GM15510 (cell line): ENCODE data around the gene JAK1.

Experiments used
- POLR2A ChIP-seq: IDR thresholded peaks from 3 replicates; pipeline ENCODE4 v1.6.1; 2011; ENCODE audit warnings: borderline replicate concordance; ENCODE audit not compliant: insufficient read length; ENCODE audit errors: extremely low read depth

JAK1 gene

GRCh38 chr1:64946916-64947315, 19.4 kb downstream of the JAK1 start:
- no peak for TF ChIP-seq POLR2A

GRCh38 chr1:64944913-64945312, 21.4 kb downstream of the JAK1 start:
- TF ChIP-seq POLR2A, result no peak

- no peak for TF ChIP-seq POLR2A
Measured at GRCh38 chr1:64942675-64943074, 23.7 kb downstream of the JAK1 start.

GRCh38 chr1:64942118-64942517, 24.2 kb downstream of the JAK1 start:
- no peak for TF ChIP-seq POLR2A

GRCh38 chr1:64941461-64942117, 24.8 kb downstream of the JAK1 start:
- TF ChIP-seq POLR2A, result no peak

- TF ChIP-seq POLR2A, result no peak
Measured at GRCh38 chr1:64940025-64940424, 26.3 kb downstream of the JAK1 start.

GRCh38 chr1:64938991-64939390, 27.4 kb downstream of the JAK1 start:
- no peak for TF ChIP-seq POLR2A

- TF ChIP-seq POLR2A, result no peak
Measured at GRCh38 chr1:64936956-64937355, 29.4 kb downstream of the JAK1 start.

GRCh38 chr1:64935551-64936155, 30.7 kb downstream of the JAK1 start:
- no peak for TF ChIP-seq POLR2A

- no peak for TF ChIP-seq POLR2A
Measured at GRCh38 chr1:64934878-64935275, 31.5 kb downstream of the JAK1 start.

GRCh38 chr1:64934115-64934877, 32.1 kb downstream of the JAK1 start:
- TF ChIP-seq POLR2A, result no peak

GRCh38 chr1:64933296-64934070, 32.9 kb downstream of the JAK1 start:
- no peak for TF ChIP-seq POLR2A

GRCh38 chr1:64932962-64933295, 33.4 kb downstream of the JAK1 start:
- no peak for TF ChIP-seq POLR2A

- TF ChIP-seq POLR2A, result no peak
Measured at GRCh38 chr1:64929221-64929620, 37.1 kb downstream of the JAK1 start.

- no peak for TF ChIP-seq POLR2A
Measured at GRCh38 chr1:64928325-64928724, 38.0 kb downstream of the JAK1 start.

GRCh38 chr1:64925594-64925993, 40.8 kb downstream of the JAK1 start:
- TF ChIP-seq POLR2A, result no peak

GRCh38 chr1:64923294-64923718, 43.0 kb downstream of the JAK1 start:
- TF ChIP-seq POLR2A, result no peak
